Mammary epithelial cell (primary cell): ENCODE measurements around the gene HCFC1R1.

Source experiments
- EZH2 ChIP-seq: IDR thresholded peaks from 2 replicates; pipeline ENCODE4 v1.6.1; 2012; ENCODE audit warnings: low read length, inconsistent platforms, borderline replicate concordance
- TF ChIP-seq, protein P1 (sequence below), 2 donors: IDR thresholded peaks in 1 of 2; conservative IDR thresholded peaks in 1 of 2; 2 replicates each; pipeline ENCODE4 v1.5.1; 2011 to 2012; ENCODE audit warnings: inconsistent platforms in 2 of 2, low read length in 2 of 2, mild to moderate bottlenecking in 2 of 2, control low read depth in 1 of 2, low read depth in 1 of 2; ENCODE audit not compliant: insufficient read depth in 1 of 2; ENCODE audit errors: extremely low read depth in 1 of 2

DNA sequence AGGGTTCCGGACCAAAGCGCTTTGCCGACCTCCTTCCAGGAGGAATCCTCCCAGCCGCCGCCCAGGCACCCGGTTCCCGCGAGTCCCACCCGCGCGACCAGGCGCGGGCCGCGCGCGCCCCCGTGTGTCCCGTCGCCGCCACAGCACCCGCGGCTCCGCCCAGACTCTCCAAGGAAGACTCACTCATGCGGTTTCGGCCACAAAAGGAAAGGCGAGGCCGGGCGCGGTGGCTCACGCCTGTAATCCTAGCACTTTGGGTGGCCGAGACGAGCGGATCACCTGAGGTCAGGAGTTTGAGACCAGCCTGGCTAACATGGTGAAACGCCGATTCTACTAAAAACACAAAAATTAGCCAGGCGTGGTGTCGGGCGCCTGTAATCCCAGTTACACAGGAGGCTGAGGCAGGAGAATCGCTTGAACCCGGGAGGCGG is 40.0 kb downstream of the HCFC1R1 start:
- TF ChIP-seq, protein P1, sequence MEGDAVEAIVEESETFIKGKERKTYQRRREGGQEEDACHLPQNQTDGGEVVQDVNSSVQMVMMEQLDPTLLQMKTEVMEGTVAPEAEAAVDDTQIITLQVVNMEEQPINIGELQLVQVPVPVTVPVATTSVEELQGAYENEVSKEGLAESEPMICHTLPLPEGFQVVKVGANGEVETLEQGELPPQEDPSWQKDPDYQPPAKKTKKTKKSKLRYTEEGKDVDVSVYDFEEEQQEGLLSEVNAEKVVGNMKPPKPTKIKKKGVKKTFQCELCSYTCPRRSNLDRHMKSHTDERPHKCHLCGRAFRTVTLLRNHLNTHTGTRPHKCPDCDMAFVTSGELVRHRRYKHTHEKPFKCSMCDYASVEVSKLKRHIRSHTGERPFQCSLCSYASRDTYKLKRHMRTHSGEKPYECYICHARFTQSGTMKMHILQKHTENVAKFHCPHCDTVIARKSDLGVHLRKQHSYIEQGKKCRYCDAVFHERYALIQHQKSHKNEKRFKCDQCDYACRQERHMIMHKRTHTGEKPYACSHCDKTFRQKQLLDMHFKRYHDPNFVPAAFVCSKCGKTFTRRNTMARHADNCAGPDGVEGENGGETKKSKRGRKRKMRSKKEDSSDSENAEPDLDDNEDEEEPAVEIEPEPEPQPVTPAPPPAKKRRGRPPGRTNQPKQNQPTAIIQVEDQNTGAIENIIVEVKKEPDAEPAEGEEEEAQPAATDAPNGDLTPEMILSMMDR (conservative IDR thresholded peaks at IDR 0.05 in 1 of 2, IDR thresholded peaks at IDR 0.05 in 1 of 2; ENCODE audit: extremely low read depth in 1 of 2, insufficient read depth in 1 of 2, low read depth in 1 of 2, low read length in 2 of 2): peak; percentile 71 to 77
- TF ChIP-seq EZH2: no peak
